ENCODE data around the gene PTOV1.
"Not testable (repeated sequence)": the region's sequence is repeated elsewhere in the genome, so short reads cannot be mapped to it uniquely, and the experiment has no call there.

Gene PTOV1

GRCh38 chr19:49817964-49818648 is 32.9 kb upstream of the PTOV1 start, which contains the start of gene MED25:
MED25 (plus strand) TSS chr19:49818289; CDS start chr19:49818342, 53 bp downstream.
- peak; percentile 95 for DNase-seq (ENCODE audit: low spot score)

GRCh38 chr19:49818649-49819370 is 32.1 kb upstream of the PTOV1 start:
- DNase-seq (ENCODE audit: low spot score) = no peak

- DNase-seq (ENCODE audit: low spot score) = not testable (repeated sequence)
Observed at GRCh38 chr19:49819452-49820115, 31.4 kb upstream of the PTOV1 start.

- DNase-seq (ENCODE audit: low spot score) = no peak
Observed at GRCh38 chr19:49820125-49820524, 30.8 kb upstream of the PTOV1 start.

- DNase-seq (ENCODE audit: low spot score) = no peak
Observed at GRCh38 chr19:49823472-49823871, 27.5 kb upstream of the PTOV1 start.

- DNase-seq (ENCODE audit: low spot score) = no peak
Observed at GRCh38 chr19:49824662-49825061, 26.3 kb upstream of the PTOV1 start.

- no peak for DNase-seq (ENCODE audit: low spot score)
Observed at GRCh38 chr19:49827034-49827433, 23.9 kb upstream of the PTOV1 start.

GRCh38 chr19:49829200-49829599 is 21.8 kb upstream of the PTOV1 start:
- DNase-seq (ENCODE audit: low spot score) = no peak

- no peak for DNase-seq (ENCODE audit: low spot score)
Observed at GRCh38 chr19:49829721-49830120, 21.2 kb upstream of the PTOV1 start.

GRCh38 chr19:49830766-49831165 is 20.2 kb upstream of the PTOV1 start:
- DNase-seq (ENCODE audit: low spot score) = no peak

- DNase-seq (ENCODE audit: low spot score) = no peak
Observed at GRCh38 chr19:49831592-49831991, 19.4 kb upstream of the PTOV1 start.

- no peak for DNase-seq (ENCODE audit: low spot score)
Observed at GRCh38 chr19:49832556-49832955, 18.4 kb upstream of the PTOV1 start.

- DNase-seq (ENCODE audit: low spot score) = no peak
Observed at GRCh38 chr19:49833599-49833998, 17.4 kb upstream of the PTOV1 start.

- DNase-seq (ENCODE audit: low spot score) = no peak
Observed at GRCh38 chr19:49835562-49835961, 15.4 kb upstream of the PTOV1 start.

- no peak for DNase-seq (ENCODE audit: low spot score)
Observed at GRCh38 chr19:49836176-49837008, 14.6 kb upstream of the PTOV1 start.

GRCh38 chr19:49837009-49837310 is 14.0 kb upstream of the PTOV1 start:
- DNase-seq (ENCODE audit: low spot score) = no peak

GRCh38 chr19:49837425-49837824 is 13.5 kb upstream of the PTOV1 start:
- DNase-seq (ENCODE audit: low spot score) = no peak

- no peak for DNase-seq (ENCODE audit: low spot score)
Observed at GRCh38 chr19:49838885-49839588, 11.9 kb upstream of the PTOV1 start.

- no peak for DNase-seq (ENCODE audit: low spot score)
Observed at GRCh38 chr19:49839713-49840112, 11.2 kb upstream of the PTOV1 start.

GRCh38 chr19:49840321-49840720 is 10.6 kb upstream of the PTOV1 start:
- DNase-seq (ENCODE audit: low spot score) = no peak

GRCh38 chr19:49840736-49841249 is 10.2 kb upstream of the PTOV1 start:
- DNase-seq (ENCODE audit: low spot score) = no peak

GRCh38 chr19:49843265-49843664 is 7.7 kb upstream of the PTOV1 start:
- no peak for DNase-seq (ENCODE audit: low spot score)

Data from ecto neural progenitor cell (in vitro differentiated cells).